Keratinocyte (primary cell): ENCODE results near the gene PTPN4. TPM values are rescaled to one million over a fixed set of nuclear protein-coding genes. Genes with fewer than 3 reads are reported as not detected.
"Not testable (repeated sequence)": the region's sequence is repeated elsewhere in the genome, so short reads cannot be mapped to it uniquely, and the experiment has no call there.

Experiments used
- DNase-seq: peaks from one replicate; pipeline ENCODE4 v3.0.0-alpha.2; 2011; ENCODE audit warnings: low read depth, missing footprints, low spot score
- FAIRE-seq: peaks from 2 replicates; lab custom pipeline; 2011; peaks lifted over from hg19 to GRCh38; lab: Jason Lieb, UNC
- H2AFZ ChIP-seq: 2 replicates; pipeline ENCODE4 v1.6.0; 2012; ENCODE audit warnings: low read length, control low read depth, inconsistent platforms; ENCODE audit not compliant: control insufficient read depth
- H3K27ac ChIP-seq: 2 replicates; pipeline ENCODE4 v1.5.1; 2011; ENCODE audit warnings: low read length; ENCODE audit not compliant: control insufficient read depth, insufficient read depth
- H3K27me3 ChIP-seq: 3 replicates; pipeline ENCODE4 v1.6.0; 2011; ENCODE audit warnings: low read length; ENCODE audit not compliant: control insufficient read depth, insufficient read depth; ENCODE audit errors: extremely low read depth
- H3K36me3 ChIP-seq, 2 experiments: 2 replicates in 1 of 2; 3 replicates in 1 of 2; pipeline ENCODE4 v1.5.1; 2011; ENCODE audit warnings: low read length in 2 of 2, mild to moderate bottlenecking in 1 of 2; ENCODE audit not compliant: control insufficient read depth in 2 of 2, insufficient read depth in 2 of 2; ENCODE audit errors: extremely low read depth in 1 of 2
- H3K4me1 ChIP-seq: 3 replicates; pipeline ENCODE4 v1.5.1; 2011; ENCODE audit warnings: low read length; ENCODE audit not compliant: control insufficient read depth, insufficient read depth; ENCODE audit errors: extremely low read depth
- H3K4me2 ChIP-seq: 3 replicates; pipeline ENCODE4 v1.6.0; 2011; ENCODE audit warnings: low read depth, low read length; ENCODE audit not compliant: control insufficient read depth, insufficient read depth; ENCODE audit errors: extremely low read depth
- H3K4me3 ChIP-seq, 3 experiments: fragments of 200-600 bp in 1 of 3; sonication (generic) in 1 of 3; 2 replicates in 2 of 3; 3 replicates in 1 of 3; pipeline ENCODE4 v1.5.1; 2011 to 2016; ENCODE audit warnings: low read length in 3 of 3, mild to moderate bottlenecking in 3 of 3, control low read depth in 2 of 3, inconsistent platforms in 1 of 3, low read depth in 1 of 3, mixed read lengths in 1 of 3, mixed run types in 1 of 3, moderate library complexity in 1 of 3; ENCODE audit not compliant: control insufficient read depth in 2 of 3, insufficient read depth in 2 of 3; ENCODE audit errors: extremely low read depth in 1 of 3
- H3K79me2 ChIP-seq: 2 replicates; pipeline ENCODE4 v1.6.0; 2012; ENCODE audit warnings: low read length; ENCODE audit not compliant: control insufficient read depth, insufficient read depth
- H3K9ac ChIP-seq: 3 replicates; pipeline ENCODE4 v1.6.0; 2011; ENCODE audit warnings: low read length; ENCODE audit not compliant: control insufficient read depth, insufficient read depth; ENCODE audit errors: extremely low read depth
- H3K9me1 ChIP-seq: 3 replicates; pipeline ENCODE4 v1.6.0; 2011; ENCODE audit warnings: low read length; ENCODE audit not compliant: control insufficient read depth, insufficient read depth; ENCODE audit errors: extremely low read depth
- H3K9me3 ChIP-seq: 2 replicates; pipeline ENCODE4 v1.5.1; 2012; ENCODE audit warnings: low read depth, low read length; ENCODE audit not compliant: control insufficient read depth
- H4K20me1 ChIP-seq: 3 replicates; pipeline ENCODE4 v1.6.0; 2011; ENCODE audit warnings: low read length; ENCODE audit not compliant: control insufficient read depth, insufficient read depth; ENCODE audit errors: extremely low read depth
- CTCF ChIP-seq, 3 experiments: IDR thresholded peaks in 1 of 3; conservative IDR thresholded peaks in 1 of 3; optimal IDR thresholded peaks in 1 of 3; 2 replicates in 2 of 3; 3 replicates in 1 of 3; pipeline versions ENCODE3 to v1.5.1; 2011; ENCODE audit warnings: low read length in 3 of 3, mild to moderate bottlenecking in 3 of 3, moderate library complexity in 2 of 3, control low read depth in 1 of 3, inconsistent platforms in 1 of 3; ENCODE audit not compliant: insufficient read depth in 2 of 3; ENCODE audit errors: extremely low read depth in 1 of 3
- EZH2 ChIP-seq: IDR thresholded peaks from one replicate; pipeline ENCODE4 v1.6.1; 2012; ENCODE audit warnings: inconsistent platforms, mild to moderate bottlenecking, low read length, moderate library complexity
- dilution Hi-C: fragments of 300-500 bp; cut with MboI; formaldehyde crosslinking; loops from one replicate; pipeline ENCODE4 v1.7.0; 2020; ENCODE audit warnings: low sequenced_read_pairs; ENCODE audit not compliant: extremely low pct_ligation_motif_present
- polyA plus RNA-seq, 5 experiments: library from polyadenylated mRNA; depleted of rRNA in 3 of 5; stranded (reverse) in 3 of 5; stranded (forward) in 1 of 5; unstranded in 1 of 5; fragments of >200 nt; gene quantifications; 1 replicate in 1 of 5; 2 replicates in 3 of 5; 3 replicates in 1 of 5; pipeline versions ENCODE4 v1.2.1 to v1.2.3, GENCODE V29; 2011 to 2012; ENCODE audit warnings: missing spikeins in 2 of 5, low read depth in 1 of 5, low replicate concordance in 1 of 5

Gene PTPN4
- polyA plus RNA-seq, 1 donor (not counting 4 experiments of a cell fraction or from before 2014, with no cell fraction given), result 20.6 TPM

- no peak for FAIRE-seq
Observed at GRCh38 chr2:119803101-119803500, 43.4 kb downstream of the PTPN4 start.

GRCh38 chr2:119804409-119804808 lies 44.7 kb downstream of the PTPN4 start:
- H3K9ac ChIP-seq, H3K36me3 ChIP-seq, H3K27ac ChIP-seq, H3K27me3 ChIP-seq, H3K9me1 ChIP-seq, H3K4me2 ChIP-seq, H3K4me3 ChIP-seq, FAIRE-seq, dilution Hi-C loops, DNase-seq, H3K4me1 ChIP-seq, H4K20me1 ChIP-seq, H2AFZ ChIP-seq, H3K9me3 ChIP-seq: not testable (repeated sequence)
- H3K79me2 ChIP-seq, result peaks cover 19% of the 10 kb centered on the region

More at GRCh38 chr2:119803101-119803500, 43.4 kb downstream of the PTPN4 start:
- Histone ChIP-seq H2AFZ (no peak overlapping the region), H3K36me3 (no peaks in the 10 kb centered on the region), H3K4me3 (no peak overlapping the region), H3K27ac (no peak overlapping the region), H3K9me3 (no peaks in the 10 kb centered on the region), H4K20me1 (no peaks in the 10 kb centered on the region), H3K4me1 (no peaks in the 10 kb centered on the region), H3K79me2 (peaks cover 19% of the 10 kb centered on the region), H3K9ac (no peak overlapping the region), H3K4me2 (no peak overlapping the region), H3K9me1 (no peaks in the 10 kb centered on the region), H3K27me3 (no peaks in the 10 kb centered on the region)
- dilution Hi-C loops, result no loop called here
- TF ChIP-seq EZH2 (no peak), CTCF (optimal IDR thresholded peaks at IDR 0.05 in 1 of 3, IDR thresholded peaks at IDR 0.05 in 1 of 3, conservative IDR thresholded peaks at IDR 0.05 in 1 of 3; ENCODE audit: extremely low read depth in 1 of 3, insufficient read depth in 2 of 3, low read length in 3 of 3) (no peak)
- DNase-seq, result no peak

- Histone ChIP-seq H4K20me1 (no peaks in the 10 kb centered on the region), H3K36me3 (peaks cover 0 to 3% of the 10 kb centered on the region in 2 experiments), H3K9ac (no peak overlapping the region), H3K9me1 (no peaks in the 10 kb centered on the region), H3K4me2 (no peak overlapping the region), H3K27ac (no peak overlapping the region), H2AFZ (no peak overlapping the region), H3K27me3 (no peaks in the 10 kb centered on the region), H3K4me3 (no peak overlapping the region), H3K4me1 (peaks cover 11% of the 10 kb centered on the region), H3K79me2 (peaks cover 6% of the 10 kb centered on the region), H3K9me3 (no peaks in the 10 kb centered on the region)
- FAIRE-seq (no peak), DNase-seq (no peak)
- dilution Hi-C loops, result no loop called here
- no peak for TF ChIP-seq CTCF (optimal IDR thresholded peaks at IDR 0.05 in 1 of 3, IDR thresholded peaks at IDR 0.05 in 1 of 3, conservative IDR thresholded peaks at IDR 0.05 in 1 of 3; ENCODE audit: extremely low read depth in 1 of 3, insufficient read depth in 2 of 3, low read length in 3 of 3)
- no peak for TF ChIP-seq EZH2
Observed at GRCh38 chr2:119808516-119809147, 48.9 kb downstream of the PTPN4 start.
